SK-N-SH treated with all-trans-retinoic acid at 6 μM for 48 hours (cell line): ENCODE measurements around the gene CIT.

ENCODE experiments used
- ATAC-seq: fragments of 200-7000 bp; cut with Tn5 transposase; 3 replicates; pipeline ENCODE4 v1.9.1; 2020; ENCODE audit warnings: mild to moderate bottlenecking, moderate library complexity
- BACH2 ChIP-seq: fragments of 250-450 bp; sonication (Bioruptor Pico); IDR thresholded peaks from 2 replicates; pipeline ENCODE4 v1.9.0; 2021; ENCODE audit warnings: mild to moderate bottlenecking, borderline replicate concordance
- CSDC2 ChIP-seq: fragments of 250-450 bp; sonication (Bioruptor Pico); IDR thresholded peaks from 2 replicates; pipeline ENCODE4 v1.5.0; 2020; ENCODE audit warnings: mild to moderate bottlenecking, moderate library complexity
- ESRRG ChIP-seq: fragments of 250-450 bp; sonication (Bioruptor Pico); IDR thresholded peaks from 2 replicates; pipeline ENCODE4 v1.6.1; 2021; ENCODE audit warnings: mild to moderate bottlenecking
- ISL1 ChIP-seq: fragments of 250-450 bp; sonication (Bioruptor Pico); IDR thresholded peaks from 2 replicates; pipeline ENCODE4 v2.1.2; 2022; ENCODE audit warnings: mild to moderate bottlenecking, moderate library complexity
- OSR1 ChIP-seq: fragments of 250-450 bp; sonication (Bioruptor Pico); IDR thresholded peaks from 2 replicates; pipeline ENCODE4 v1.8.0; 2022; ENCODE audit warnings: moderate library complexity, mild to moderate bottlenecking, inconsistent platforms
- PPARA ChIP-seq: fragments of 250-450 bp; sonication (Bioruptor Pico); IDR thresholded peaks from 2 replicates; pipeline ENCODE4 v1.5.0; 2020; ENCODE audit warnings: mild to moderate bottlenecking, borderline replicate concordance
- RARB ChIP-seq: fragments of 250-450 bp; sonication (Bioruptor Pico); IDR thresholded peaks from 2 replicates; pipeline ENCODE4 v1.8.0; 2021; ENCODE audit warnings: mild to moderate bottlenecking, moderate library complexity
- SNAI2 ChIP-seq: fragments of 250-450 bp; sonication (Bioruptor Pico); IDR thresholded peaks from 2 replicates; pipeline ENCODE4 v1.5.0; 2020; ENCODE audit warnings: mild to moderate bottlenecking, moderate library complexity
- TCF4 ChIP-seq: fragments of 250-450 bp; sonication (Bioruptor Pico); IDR thresholded peaks from 2 replicates; pipeline ENCODE4 v1.8.0; 2021; ENCODE audit warnings: mild to moderate bottlenecking, moderate library complexity, borderline replicate concordance
- TOX ChIP-seq: fragments of 250-450 bp; sonication (Bioruptor Pico); IDR thresholded peaks from 2 replicates; pipeline ENCODE4 v1.8.0; 2021; ENCODE audit warnings: mild to moderate bottlenecking, moderate library complexity, borderline replicate concordance
- ZC3H10 ChIP-seq: fragments of 250-450 bp; sonication (Bioruptor Pico); IDR thresholded peaks from 2 replicates; pipeline ENCODE4 v1.5.1; 2021; ENCODE audit warnings: mild to moderate bottlenecking, moderate library complexity
- ZFP3 ChIP-seq: fragments of 250-450 bp; sonication (Bioruptor Pico); IDR thresholded peaks from 2 replicates; pipeline ENCODE4 v1.5.0; 2020; ENCODE audit warnings: mild to moderate bottlenecking, moderate library complexity
- ZFP30 ChIP-seq: fragments of 450-650 bp; formaldehyde crosslinking; IDR thresholded peaks from 2 replicates; pipeline ENCODE4 v1.5.0; 2022; ENCODE audit warnings: mild to moderate bottlenecking, moderate library complexity
- ZNF565 ChIP-seq: fragments of 450-650 bp; formaldehyde crosslinking; conservative IDR thresholded peaks from 2 replicates; pipeline ENCODE4 v1.5.0; 2020; ENCODE audit warnings: low read depth, mild to moderate bottlenecking, moderate library complexity
- ZNF70 ChIP-seq: fragments of 450-650 bp; formaldehyde crosslinking; IDR thresholded peaks from 2 replicates; pipeline ENCODE4 v1.5.0; 2020; ENCODE audit warnings: mild to moderate bottlenecking, moderate library complexity
- ZNF8 ChIP-seq: fragments of 450-650 bp; formaldehyde crosslinking; IDR thresholded peaks from 2 replicates; pipeline ENCODE4 v1.5.0; 2020; ENCODE audit warnings: mild to moderate bottlenecking, moderate library complexity
- TF ChIP-seq, protein P1 (sequence below): fragments of 250-450 bp; sonication (Bioruptor Pico); IDR thresholded peaks from 2 replicates; pipeline ENCODE4 v1.8.0; 2021; ENCODE audit warnings: low read depth, mild to moderate bottlenecking, moderate library complexity, borderline replicate concordance
- TF ChIP-seq, protein P2 (sequence below): fragments of 250-450 bp; sonication (Bioruptor Pico); IDR thresholded peaks from 2 replicates; pipeline ENCODE4 v1.8.0; 2020; ENCODE audit warnings: mild to moderate bottlenecking, moderate library complexity, borderline replicate concordance
- TF ChIP-seq, protein P3 (sequence below): fragments of 250-450 bp; sonication (Bioruptor Pico); IDR thresholded peaks from 2 replicates; pipeline ENCODE4 v1.5.0; 2020; ENCODE audit warnings: mild to moderate bottlenecking, moderate library complexity

The CIT gene

DNA sequence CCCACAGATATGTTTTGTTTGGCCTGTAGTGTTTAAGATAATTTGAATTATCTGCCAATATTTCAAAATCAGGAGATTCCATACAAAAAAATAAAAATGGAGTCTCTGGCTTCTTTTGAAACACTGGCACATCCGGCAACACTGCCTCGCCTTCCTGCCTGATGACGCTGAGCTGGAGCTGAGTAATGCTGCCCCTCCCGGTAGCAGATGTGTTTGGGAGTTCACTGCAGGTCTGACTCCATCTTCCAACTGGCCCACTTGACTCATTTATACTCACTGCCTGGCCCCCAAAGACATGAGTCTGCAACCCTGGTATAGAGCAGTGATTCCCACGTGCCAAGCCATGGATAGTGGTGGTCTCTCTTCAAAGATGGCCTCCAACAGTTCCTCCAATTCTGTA, 7.4 kb downstream of the CIT start:
- ATAC-seq: peak; percentile 91
- TF ChIP-seq ZC3H10 (CRISPR knock-in tag) (no peak), RARB (no peak)

DNA sequence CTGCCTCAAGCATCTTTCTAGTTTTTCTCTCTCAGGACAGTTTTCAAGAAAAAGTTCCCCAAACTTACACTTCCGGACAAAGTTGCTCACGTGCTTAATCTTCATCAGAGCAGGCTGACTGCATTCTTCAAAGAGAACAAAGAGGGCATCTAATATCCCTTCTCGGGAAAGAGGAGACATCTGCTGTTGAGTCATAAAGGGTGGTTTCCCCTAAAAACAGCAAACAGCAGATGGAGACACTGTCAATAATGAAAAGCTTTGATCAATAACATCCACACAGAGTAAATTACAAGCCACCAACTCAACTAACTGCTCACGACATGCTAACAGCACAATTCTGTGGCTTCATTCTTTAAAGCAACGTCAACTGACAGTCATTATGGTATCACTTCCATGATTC, 8.1 kb downstream of the CIT start:
- no peak for ATAC-seq
- TF ChIP-seq ZFP30 (CRISPR knock-in tag) (no peak), ESRRG (CRISPR knock-in tag) (no peak), CSDC2 (CRISPR knock-in tag) (no peak), ZC3H10 (CRISPR knock-in tag) (no peak), SNAI2 (CRISPR knock-in tag) (no peak), RARB (no peak), ZNF70 (CRISPR knock-in tag) (no peak), ISL1 (CRISPR knock-in tag) (no peak), BACH2 (CRISPR knock-in tag) (no peak), ZNF8 (no peak), TOX (CRISPR knock-in tag) (no peak), ZFP3 (CRISPR knock-in tag) (no peak), ZNF565 (CRISPR knock-in tag) (no peak)
- TF ChIP-seq, protein P1, sequence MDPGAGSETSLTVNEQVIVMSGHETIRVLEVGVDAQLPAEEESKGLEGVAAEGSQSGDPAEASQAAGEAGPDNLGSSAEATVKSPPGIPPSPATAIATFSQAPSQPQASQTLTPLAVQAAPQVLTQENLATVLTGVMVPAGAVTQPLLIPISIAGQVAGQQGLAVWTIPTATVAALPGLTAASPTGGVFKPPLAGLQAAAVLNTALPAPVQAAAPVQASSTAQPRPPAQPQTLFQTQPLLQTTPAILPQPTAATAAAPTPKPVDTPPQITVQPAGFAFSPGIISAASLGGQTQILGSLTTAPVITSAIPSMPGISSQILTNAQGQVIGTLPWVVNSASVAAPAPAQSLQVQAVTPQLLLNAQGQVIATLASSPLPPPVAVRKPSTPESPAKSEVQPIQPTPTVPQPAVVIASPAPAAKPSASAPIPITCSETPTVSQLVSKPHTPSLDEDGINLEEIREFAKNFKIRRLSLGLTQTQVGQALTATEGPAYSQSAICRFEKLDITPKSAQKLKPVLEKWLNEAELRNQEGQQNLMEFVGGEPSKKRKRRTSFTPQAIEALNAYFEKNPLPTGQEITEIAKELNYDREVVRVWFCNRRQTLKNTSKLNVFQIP (CRISPR knock-in tag): no peak

DNA sequence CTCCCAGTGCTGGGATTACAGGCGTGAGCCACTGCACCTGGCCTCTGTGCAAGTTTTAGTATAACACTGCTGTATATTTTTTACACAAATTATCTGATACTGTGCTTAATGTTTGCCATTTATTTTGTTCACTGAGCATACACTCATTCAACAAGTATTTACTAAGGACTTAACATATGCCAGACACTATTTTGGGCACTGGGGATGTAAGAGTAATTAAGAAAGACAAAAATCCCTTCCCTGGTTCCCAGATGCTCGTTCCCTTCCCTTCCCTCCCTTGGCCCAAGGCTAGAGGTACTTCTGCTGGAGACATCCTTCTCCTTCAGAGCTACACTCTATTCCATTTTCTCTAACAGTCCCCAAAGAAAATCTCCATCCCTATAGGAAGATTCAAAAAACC, 12.5 kb downstream of the CIT start:
- no peak for TF ChIP-seq ZNF565 (CRISPR knock-in tag)
- TF ChIP-seq, protein P2, sequence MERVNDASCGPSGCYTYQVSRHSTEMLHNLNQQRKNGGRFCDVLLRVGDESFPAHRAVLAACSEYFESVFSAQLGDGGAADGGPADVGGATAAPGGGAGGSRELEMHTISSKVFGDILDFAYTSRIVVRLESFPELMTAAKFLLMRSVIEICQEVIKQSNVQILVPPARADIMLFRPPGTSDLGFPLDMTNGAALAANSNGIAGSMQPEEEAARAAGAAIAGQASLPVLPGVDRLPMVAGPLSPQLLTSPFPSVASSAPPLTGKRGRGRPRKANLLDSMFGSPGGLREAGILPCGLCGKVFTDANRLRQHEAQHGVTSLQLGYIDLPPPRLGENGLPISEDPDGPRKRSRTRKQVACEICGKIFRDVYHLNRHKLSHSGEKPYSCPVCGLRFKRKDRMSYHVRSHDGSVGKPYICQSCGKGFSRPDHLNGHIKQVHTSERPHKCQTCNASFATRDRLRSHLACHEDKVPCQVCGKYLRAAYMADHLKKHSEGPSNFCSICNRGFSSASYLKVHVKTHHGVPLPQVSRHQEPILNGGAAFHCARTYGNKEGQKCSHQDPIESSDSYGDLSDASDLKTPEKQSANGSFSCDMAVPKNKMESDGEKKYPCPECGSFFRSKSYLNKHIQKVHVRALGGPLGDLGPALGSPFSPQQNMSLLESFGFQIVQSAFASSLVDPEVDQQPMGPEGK: no peak
- TF ChIP-seq TCF4 (CRISPR knock-in tag): no peak
- TF ChIP-seq SNAI2 (CRISPR knock-in tag): no peak
- no peak for ATAC-seq

DNA sequence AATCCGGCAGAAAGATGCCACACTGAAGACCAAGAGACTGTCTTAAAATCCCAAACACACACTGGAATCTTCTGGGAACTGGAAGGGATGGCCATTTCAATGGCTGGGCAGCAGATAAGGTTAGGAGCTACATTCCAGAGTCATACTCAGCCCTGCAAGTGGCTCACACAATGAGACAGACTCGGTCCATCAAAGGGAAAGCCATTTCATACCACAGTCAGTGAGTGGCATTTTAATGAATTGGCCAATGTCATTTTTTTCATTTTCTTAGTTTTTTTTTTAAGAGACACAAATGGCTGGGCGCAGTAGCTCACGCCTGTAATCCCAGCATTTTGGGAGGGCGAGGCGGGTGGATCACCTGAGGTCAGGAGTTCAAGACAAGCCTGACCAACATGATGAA, 17.9 kb downstream of the CIT start:
- no peak for ATAC-seq
- TF ChIP-seq ZC3H10 (CRISPR knock-in tag): no peak
- TF ChIP-seq TOX (CRISPR knock-in tag): no peak
- TF ChIP-seq, protein P1 (CRISPR knock-in tag): no peak
- no peak for TF ChIP-seq OSR1 (CRISPR knock-in tag)
- no peak for TF ChIP-seq ZNF565 (CRISPR knock-in tag)
- no peak for TF ChIP-seq ISL1 (CRISPR knock-in tag)
- TF ChIP-seq ESRRG (CRISPR knock-in tag): no peak
- TF ChIP-seq, protein P3, sequence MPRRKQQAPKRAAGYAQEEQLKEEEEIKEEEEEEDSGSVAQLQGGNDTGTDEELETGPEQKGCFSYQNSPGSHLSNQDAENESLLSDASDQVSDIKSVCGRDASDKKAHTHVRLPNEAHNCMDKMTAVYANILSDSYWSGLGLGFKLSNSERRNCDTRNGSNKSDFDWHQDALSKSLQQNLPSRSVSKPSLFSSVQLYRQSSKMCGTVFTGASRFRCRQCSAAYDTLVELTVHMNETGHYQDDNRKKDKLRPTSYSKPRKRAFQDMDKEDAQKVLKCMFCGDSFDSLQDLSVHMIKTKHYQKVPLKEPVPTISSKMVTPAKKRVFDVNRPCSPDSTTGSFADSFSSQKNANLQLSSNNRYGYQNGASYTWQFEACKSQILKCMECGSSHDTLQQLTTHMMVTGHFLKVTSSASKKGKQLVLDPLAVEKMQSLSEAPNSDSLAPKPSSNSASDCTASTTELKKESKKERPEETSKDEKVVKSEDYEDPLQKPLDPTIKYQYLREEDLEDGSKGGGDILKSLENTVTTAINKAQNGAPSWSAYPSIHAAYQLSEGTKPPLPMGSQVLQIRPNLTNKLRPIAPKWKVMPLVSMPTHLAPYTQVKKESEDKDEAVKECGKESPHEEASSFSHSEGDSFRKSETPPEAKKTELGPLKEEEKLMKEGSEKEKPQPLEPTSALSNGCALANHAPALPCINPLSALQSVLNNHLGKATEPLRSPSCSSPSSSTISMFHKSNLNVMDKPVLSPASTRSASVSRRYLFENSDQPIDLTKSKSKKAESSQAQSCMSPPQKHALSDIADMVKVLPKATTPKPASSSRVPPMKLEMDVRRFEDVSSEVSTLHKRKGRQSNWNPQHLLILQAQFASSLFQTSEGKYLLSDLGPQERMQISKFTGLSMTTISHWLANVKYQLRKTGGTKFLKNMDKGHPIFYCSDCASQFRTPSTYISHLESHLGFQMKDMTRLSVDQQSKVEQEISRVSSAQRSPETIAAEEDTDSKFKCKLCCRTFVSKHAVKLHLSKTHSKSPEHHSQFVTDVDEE (CRISPR knock-in tag): no peak
- TF ChIP-seq, protein P2: no peak
- no peak for TF ChIP-seq PPARA (CRISPR knock-in tag)
- TF ChIP-seq SNAI2 (CRISPR knock-in tag): no peak
- no peak for TF ChIP-seq ZFP3 (CRISPR knock-in tag)
